GM18858 (cell line): ENCODE measurements around the gene MALL.
"Not testable (repeated sequence)": the region's sequence is repeated elsewhere in the genome, so short reads cannot be mapped to it uniquely, and the experiment has no call there.

Experiments used
- ATAC-seq: cut with Tn5 transposase; IDR thresholded peaks from one replicate; pipeline ENCODE4 v1.9.1; 2021; ENCODE audit not compliant: unreplicated experiment

Gene MALL

GRCh38 chr2:110121052-110121334 is 5.4 kb upstream of the MALL start:
- no peak for ATAC-seq

GRCh38 chr2:110120171-110121051 is 4.8 kb upstream of the MALL start:
- ATAC-seq = no peak

DNA sequence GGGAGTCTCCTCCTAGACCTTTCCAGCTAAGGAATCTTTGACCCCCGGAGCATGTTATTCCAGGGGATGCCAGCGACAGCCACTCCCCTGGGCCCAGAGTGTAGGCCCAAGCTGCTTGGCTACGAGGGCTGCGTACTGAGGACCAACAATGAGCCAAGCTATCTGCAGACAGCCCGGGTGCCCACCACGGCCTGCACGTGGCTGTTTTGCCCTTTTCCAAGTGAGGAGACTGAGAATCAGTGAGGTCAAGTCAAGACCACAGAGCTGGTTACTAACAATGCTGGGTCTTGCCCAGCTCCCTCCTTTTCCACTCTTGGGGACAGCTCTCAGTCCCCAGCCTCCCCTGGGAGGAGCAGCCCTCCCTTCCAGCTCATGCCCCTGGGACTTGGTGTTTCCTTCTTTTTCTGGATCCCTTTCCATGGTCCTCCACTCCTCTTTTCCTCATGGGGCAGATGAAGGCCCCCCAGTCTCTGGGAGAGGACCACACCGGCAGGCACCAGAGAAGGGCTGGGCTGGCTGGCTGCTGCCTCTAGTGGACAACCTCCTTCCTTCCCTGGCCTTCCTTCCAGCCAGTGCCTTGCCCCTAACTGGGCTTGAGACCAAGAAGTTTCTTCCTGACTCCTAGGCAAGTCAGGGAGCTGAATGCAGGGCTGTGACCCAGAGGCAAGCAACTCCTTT is 550 bp upstream of the MALL start:
- no peak for ATAC-seq

DNA sequence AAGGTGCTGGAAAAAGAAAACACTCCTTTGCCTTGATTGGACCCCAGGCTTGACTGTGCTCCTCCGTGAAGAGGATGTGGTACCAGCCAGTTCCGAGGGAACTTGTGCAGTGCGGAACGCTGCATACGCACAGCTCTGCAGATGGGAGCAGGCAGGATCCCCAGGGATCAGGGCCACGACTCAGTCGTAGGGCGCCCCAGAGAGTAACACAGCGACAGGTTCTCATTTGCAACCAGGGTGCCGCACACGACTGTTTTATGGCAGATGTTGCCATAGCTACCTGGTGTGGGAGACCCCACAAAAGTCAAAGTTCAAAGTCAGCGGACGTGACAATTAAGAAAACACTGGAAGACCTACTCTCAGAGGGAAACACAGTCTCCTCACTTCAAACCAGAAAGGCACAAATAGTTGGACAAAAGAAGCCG is 779 bp downstream of the MALL start:
- ATAC-seq = no peak

- no peak for ATAC-seq
Measured at GRCh38 chr2:110113961-110114591, 1.5 kb downstream of the MALL start.

GRCh38 chr2:110108291-110108690 is 7.3 kb downstream of the MALL start:
- not testable (repeated sequence) for ATAC-seq

GRCh38 chr2:110107092-110108079 is 8.2 kb downstream of the MALL start:
- no peak for ATAC-seq

DNA sequence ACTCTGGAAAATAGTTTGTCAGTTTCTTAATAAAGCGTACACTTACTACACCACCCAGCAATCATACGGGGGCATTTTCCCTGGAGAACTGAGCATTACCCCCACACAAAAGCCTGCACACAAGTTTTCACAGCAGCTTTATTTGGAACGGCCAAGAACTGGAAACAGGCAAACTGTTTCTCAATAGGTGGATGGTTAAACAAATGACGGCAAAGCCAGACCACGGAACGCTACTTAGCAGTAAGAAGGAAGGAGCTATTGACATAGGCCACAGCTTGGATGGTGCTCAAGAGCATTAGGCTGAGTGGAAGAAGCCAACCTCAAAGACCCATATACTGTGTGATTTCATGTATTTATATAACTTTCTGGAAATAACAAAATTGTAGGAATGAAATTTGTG is 9.0 kb downstream of the MALL start:
- ATAC-seq = no peak

DNA sequence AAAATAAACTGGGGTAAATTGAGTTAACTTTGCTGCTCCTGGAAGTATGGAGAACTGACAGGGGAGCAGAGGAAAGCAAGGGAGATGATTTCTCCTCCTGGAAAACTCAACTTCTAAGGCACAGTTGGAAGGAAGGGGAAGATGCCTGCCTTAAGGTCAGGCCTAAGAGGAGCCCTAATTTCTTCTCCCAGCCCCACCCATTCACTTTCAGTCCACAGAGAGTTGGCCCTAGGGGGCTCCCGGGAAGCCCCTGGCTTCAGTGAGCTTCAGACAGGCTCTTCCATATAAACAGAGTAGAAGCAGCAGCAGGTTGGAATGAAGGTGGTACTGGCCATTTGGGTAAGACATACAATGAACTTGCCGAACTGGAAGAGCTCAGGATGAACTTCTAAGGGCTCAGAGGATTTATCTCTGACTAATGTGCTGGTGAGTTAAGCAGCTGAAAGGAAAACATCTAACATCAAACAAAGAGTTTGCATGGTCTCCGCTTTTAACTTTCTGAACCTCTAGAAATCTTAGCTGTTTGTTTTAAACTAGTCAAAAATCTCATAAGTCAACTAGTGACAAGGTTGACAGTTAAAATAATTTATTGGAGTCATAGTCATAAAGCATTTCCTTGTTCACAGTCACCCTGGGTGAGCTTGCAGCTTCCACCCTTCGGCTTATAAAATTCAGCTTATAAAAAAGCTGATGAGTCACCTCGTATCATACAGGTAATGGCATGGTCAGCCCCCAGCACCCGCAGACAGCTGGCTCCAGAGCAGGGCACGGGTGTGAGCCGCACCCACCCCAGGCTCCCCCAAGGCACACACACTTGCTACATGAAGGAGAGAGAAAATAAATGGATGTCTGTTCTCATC is 9.8 kb downstream of the MALL start:
- no peak for ATAC-seq

DNA sequence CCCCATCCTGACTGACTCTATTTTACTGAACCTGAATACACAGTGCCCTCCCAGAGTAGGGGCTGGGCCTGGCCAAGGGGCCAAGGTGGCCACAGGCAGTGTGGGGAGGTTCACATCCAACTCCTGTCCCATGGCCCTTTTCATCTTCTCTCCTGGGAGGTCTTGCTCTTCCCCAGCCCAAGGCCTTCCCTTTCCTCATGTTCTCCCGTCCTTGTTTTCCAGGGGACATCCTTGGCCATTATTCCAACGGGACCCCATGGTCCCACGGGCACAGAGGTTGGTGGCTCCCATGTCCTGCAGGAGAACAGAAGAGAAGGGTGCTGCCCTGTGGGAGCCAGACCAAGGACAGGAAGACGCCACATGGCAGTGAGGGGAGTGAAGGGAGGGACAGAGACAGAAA is 10.4 kb downstream of the MALL start:
- no peak for ATAC-seq

GRCh38 chr2:110104025-110104771 is 11.4 kb downstream of the MALL start:
- no peak for ATAC-seq

DNA sequence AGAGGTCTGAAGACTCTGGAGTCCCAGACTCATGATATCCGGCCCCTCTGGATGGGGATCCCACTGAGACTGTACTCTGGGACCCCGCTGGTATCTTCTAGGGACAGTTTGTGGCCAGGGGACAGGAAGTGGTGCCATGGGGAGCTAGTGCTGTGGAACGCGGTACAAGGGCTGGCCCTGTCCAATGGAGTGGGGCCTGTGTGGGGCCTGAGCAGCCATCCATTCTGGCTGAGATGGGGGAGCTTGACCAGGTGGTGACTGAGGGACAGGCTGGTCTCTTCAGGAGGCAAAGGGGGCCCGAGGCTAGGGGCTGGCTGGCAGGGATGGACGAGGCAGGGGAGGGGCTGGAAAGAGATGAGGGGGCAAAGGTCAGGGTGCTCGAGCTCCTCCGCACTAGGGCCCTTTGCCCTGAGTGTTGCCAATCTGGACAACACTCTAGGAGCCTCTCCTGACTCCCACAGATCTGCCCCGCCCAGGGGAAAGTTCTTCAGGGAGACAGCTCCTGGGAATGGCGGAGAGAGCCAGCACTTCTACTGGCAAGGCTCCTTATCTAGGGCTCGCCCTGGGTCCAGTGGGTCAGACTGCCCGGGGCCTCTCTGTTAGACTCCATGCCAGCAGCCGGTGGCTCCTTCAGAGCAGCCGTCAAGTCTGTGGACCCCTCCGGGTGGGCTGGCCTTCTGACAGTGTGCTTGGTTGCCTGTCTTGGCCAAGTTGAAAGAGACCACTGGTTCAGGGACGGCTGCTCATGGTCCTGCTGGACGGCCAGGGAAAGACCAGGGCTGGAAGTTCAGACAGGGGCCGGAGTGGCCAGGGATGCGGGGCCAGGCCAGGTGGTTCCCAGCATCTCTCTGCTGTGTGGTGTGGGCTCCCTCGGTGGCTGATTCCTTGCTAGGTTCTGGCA is 12.3 kb downstream of the MALL start:
- ATAC-seq = no peak

DNA sequence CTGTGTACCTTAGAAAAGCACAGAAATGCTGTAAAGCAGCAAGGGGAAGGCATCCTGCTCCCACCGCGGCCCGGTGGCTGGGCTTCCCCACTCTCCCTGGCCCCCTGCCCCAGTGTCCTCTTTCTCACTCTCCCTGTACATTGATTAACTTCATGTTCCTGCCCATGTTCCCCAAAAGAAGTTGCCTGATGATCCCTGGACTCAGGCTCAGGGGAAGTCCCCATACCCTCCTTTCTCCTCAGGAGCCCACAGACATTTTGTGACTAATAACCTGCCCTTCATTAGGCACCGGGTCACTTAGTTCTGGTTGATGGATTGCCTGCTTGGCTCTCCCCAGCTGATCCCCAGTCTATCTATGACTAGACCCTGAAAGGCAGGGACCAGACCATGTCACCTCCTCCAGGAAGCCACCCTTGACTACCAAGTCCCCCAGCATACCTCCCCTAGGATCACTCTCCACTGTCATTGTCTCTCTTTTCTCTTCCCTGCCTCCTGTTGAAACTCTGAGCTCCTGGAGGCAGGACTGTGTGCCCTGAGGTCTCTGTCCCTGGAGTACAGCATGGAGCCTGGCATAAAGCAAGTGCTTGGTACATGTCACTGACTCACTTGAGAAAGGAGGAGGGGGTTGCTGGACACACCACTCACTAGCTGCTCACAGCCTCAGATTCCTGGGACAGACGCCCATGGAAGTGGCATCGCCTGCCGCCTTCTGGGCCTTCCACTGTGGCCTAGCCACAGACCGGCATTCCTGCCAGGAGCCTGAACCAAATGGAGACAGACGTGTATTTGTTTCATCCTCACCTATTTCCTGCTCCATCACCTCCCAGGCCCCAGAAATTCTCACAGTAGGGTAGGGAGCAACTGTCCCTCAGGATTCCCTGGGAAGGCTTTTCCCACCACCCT is 13.5 kb downstream of the MALL start:
- no peak for ATAC-seq

DNA sequence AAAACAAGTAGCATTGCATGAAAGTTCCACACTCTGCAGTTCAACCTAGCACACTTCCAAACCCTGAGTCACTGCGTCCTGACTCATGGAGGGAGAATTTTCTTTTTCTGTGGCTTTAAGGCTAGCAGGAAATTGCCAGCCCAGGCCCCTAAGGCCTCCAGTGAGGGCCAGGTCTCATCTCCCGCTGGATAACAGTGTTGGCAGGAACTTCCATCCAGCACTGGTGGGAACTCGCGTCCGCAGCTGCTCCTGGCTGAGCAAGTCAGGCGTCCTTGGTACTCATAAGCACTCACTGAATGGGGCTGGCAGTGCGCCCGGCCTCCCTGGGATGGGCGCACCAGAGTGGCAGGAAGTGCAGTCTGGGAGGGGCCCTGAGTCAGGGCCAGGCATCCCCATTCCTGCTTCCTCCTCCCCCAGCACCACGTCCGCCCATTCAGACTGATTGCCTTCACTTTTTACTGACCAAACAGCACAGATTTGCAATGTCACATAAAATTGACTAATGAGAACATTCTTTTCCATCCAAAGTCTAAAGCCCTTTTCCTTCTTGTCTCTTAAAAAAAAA is 14.3 kb downstream of the MALL start:
- ATAC-seq = no peak

GRCh38 chr2:110100880-110101279 is 14.7 kb downstream of the MALL start:
- ATAC-seq = not testable (repeated sequence)

DNA sequence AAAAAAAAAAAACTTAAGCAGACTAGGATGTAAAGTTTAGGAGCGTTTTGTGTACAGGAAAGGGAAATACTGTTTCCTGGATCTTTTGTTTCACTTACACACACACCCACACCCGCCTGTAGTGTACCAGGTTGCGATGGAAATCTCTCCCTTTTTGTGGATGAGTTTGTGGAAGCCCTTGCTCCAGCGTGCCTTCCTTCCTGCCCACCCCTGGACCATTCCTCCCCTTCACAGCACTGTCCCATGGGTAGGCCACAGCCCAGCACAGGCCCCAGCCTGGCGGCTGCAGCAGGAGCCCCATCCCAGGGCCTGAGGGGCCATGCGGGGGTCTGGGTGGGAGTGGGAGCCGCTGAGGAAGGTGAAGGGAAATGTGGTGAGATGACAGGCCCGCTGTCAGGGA is 15.1 kb downstream of the MALL start:
- no peak for ATAC-seq
